A549 (cell line): Measurements from ENCODE around the gene STRAP. TPM values are rescaled to one million over a fixed set of nuclear protein-coding genes. Genes with fewer than 3 reads are reported as not detected.

ENCODE experiments used
- ATAC-seq, 2 experiments: fragments of 200-7000 bp in 1 of 2; fragments of >200 bp in 1 of 2; cut with Nextera tagmentation in 1 of 2; cut with Tn5 transposase in 1 of 2; 3 replicates each; pipeline versions ENCODE4 v1.8.0 to v1.9.1; 2018 to 2020; ENCODE audit warnings: mild to moderate bottlenecking in 1 of 2, moderate library complexity in 1 of 2
- CTCF ChIA-PET: fragments of 300-600 bp; sonication (Branson Sonifier 250); formaldehyde crosslinking; extraction: SDS; loops from one replicate; lab custom pipeline; 2021; ENCODE audit warnings: antibody characterized with exemption, inconsistent platforms; lab: Yijun Ruan, JAX
- POLR2A ChIA-PET: fragments of 350-600 bp; formaldehyde crosslinking; extraction: SDS; loops from one replicate; lab custom pipeline; 2021; ENCODE audit warnings: antibody characterized with exemption, inconsistent platforms; lab: Yijun Ruan, JAX
- DNase-seq, 2 experiments: peaks; one replicate each; pipeline versions ENCODE4 v3.0.0 to v3.0.0-alpha.2; 2011 to 2016; ENCODE audit warnings: low read depth in 1 of 2, low spot score in 1 of 2
- FAIRE-seq: peaks from 2 replicates; lab custom pipeline; 2011; peaks lifted over from hg19 to GRCh38; lab: Jason Lieb, UNC
- H3K27ac ChIP-seq, 2 experiments: fragments of >200 bp; sonication (Bioruptor Twin); formaldehyde crosslinking; 3 replicates each; pipeline ENCODE4 v1.5.1; 2016 to 2017
- H3K4me1 ChIP-seq: fragments of >200 bp; sonication (Bioruptor Twin); formaldehyde crosslinking; 3 replicates; pipeline ENCODE4 v1.6.1; 2016
- H3K4me2 ChIP-seq: fragments of >200 bp; sonication (Bioruptor Twin); formaldehyde crosslinking; 3 replicates; pipeline ENCODE4 v1.6.1; 2016
- H3K4me3 ChIP-seq: fragments of >200 bp; sonication (Bioruptor Twin); formaldehyde crosslinking; 3 replicates; pipeline ENCODE4 v1.5.1; 2016
- H3K9me3 ChIP-seq: fragments of >200 bp; sonication (Bioruptor Twin); formaldehyde crosslinking; 3 replicates; pipeline ENCODE4 v1.6.1; 2016
- CEBPB ChIP-seq, 2 experiments: fragments of >200 bp in 1 of 2; sonication (Bioruptor Twin) in 1 of 2; formaldehyde crosslinking in 1 of 2; IDR thresholded peaks; 2 replicates each; pipeline ENCODE4 v1.6.1; 2012 to 2016
- CTCF ChIP-seq: fragments of >200 bp; sonication (Bioruptor Twin); formaldehyde crosslinking; IDR thresholded peaks from 3 replicates; pipeline ENCODE4 v1.5.1; 2016
- E2F6 ChIP-seq: IDR thresholded peaks from 2 replicates; pipeline ENCODE4 v1.6.1; 2012; ENCODE audit warnings: low read depth, borderline replicate concordance
- EHF ChIP-seq: fragments of 250-450 bp; sonication (Bioruptor Pico); IDR thresholded peaks from 2 replicates; pipeline ENCODE4 v1.5.0; 2020; ENCODE audit warnings: mild to moderate bottlenecking
- EP300 ChIP-seq, 2 experiments: fragments of >200 bp; sonication (Bioruptor Twin); formaldehyde crosslinking; IDR thresholded peaks; 2 replicates in 1 of 2; 3 replicates in 1 of 2; pipeline ENCODE4 v1.6.1; 2016 to 2017
- FOSB ChIP-seq: fragments of 250-450 bp; sonication (Bioruptor Pico); IDR thresholded peaks from 2 replicates; pipeline ENCODE4 v1.5.0; 2020; ENCODE audit warnings: mild to moderate bottlenecking, moderate library complexity
- FOSL2 ChIP-seq, 2 experiments: fragments of 450-650 bp in 1 of 2; fragments of >200 bp in 1 of 2; sonication (Bioruptor Twin) in 1 of 2; formaldehyde crosslinking; IDR thresholded peaks; 2 replicates each; pipeline versions ENCODE4 v1.5.0 to v1.6.1; 2016 to 2020; ENCODE audit warnings: mild to moderate bottlenecking in 1 of 2, moderate library complexity in 1 of 2
- HEYL ChIP-seq: fragments of 250-450 bp; sonication (Bioruptor Pico); IDR thresholded peaks from 2 replicates; pipeline ENCODE4 v1.8.0; 2021; ENCODE audit warnings: mild to moderate bottlenecking, moderate library complexity
- HOXA7 ChIP-seq: fragments of 250-450 bp; sonication (Bioruptor Pico); IDR thresholded peaks from 2 replicates; pipeline ENCODE4 v1.5.0; 2020; ENCODE audit warnings: mild to moderate bottlenecking, moderate library complexity
- HOXB5 ChIP-seq: fragments of 250-450 bp; sonication (Bioruptor Pico); IDR thresholded peaks from 2 replicates; pipeline ENCODE4 v1.5.0; 2020; ENCODE audit warnings: mild to moderate bottlenecking, moderate library complexity
- JUN ChIP-seq, 2 experiments: fragments of >200 bp; sonication (Bioruptor Twin); formaldehyde crosslinking; IDR thresholded peaks; 2 replicates in 1 of 2; 3 replicates in 1 of 2; pipeline ENCODE4 v1.6.1; 2016 to 2017
- KDM1A ChIP-seq: fragments of 200-600 bp; sonication (generic); IDR thresholded peaks from 2 replicates; pipeline ENCODE4 v1.6.1; 2016; ENCODE audit warnings: low read depth, mild to moderate bottlenecking
- KDM5A ChIP-seq: fragments of 200-600 bp; sonication (generic); IDR thresholded peaks from 2 replicates; pipeline ENCODE4 v1.6.1; 2016; ENCODE audit warnings: antibody characterized with exemption, mild to moderate bottlenecking
- NR3C1 ChIP-seq: fragments of >200 bp; sonication (Bioruptor Twin); formaldehyde crosslinking; IDR thresholded peaks from 3 replicates; pipeline ENCODE4 v1.6.1; 2017
- POLR2AphosphoS2 ChIP-seq: conservative IDR thresholded peaks from 2 replicates; pipeline ENCODE4 v1.6.1; 2012; ENCODE audit warnings: low read length, improper control_type of control experiment, inconsistent platforms
- RAD21 ChIP-seq, 2 experiments: fragments of >200 bp in 1 of 2; sonication (Bioruptor Twin) in 1 of 2; formaldehyde crosslinking in 1 of 2; IDR thresholded peaks in 1 of 2; conservative IDR thresholded peaks in 1 of 2; 2 replicates in 1 of 2; 3 replicates in 1 of 2; pipeline ENCODE4 v1.6.1; 2012 to 2018; ENCODE audit warnings: inconsistent platforms in 1 of 2
- RCOR1 ChIP-seq: fragments of 150-350 bp; IDR thresholded peaks from 2 replicates; pipeline ENCODE4 v1.6.1; 2014; ENCODE audit warnings: antibody characterized with exemption, low read length, low read depth
- RFX5 ChIP-seq: fragments of 450-650 bp; IDR thresholded peaks from 2 replicates; pipeline ENCODE4 v1.7.1; 2014; ENCODE audit warnings: antibody characterized with exemption, mild to moderate bottlenecking, moderate library complexity
- SMC3 ChIP-seq: fragments of >200 bp; sonication (Bioruptor Twin); formaldehyde crosslinking; IDR thresholded peaks from 3 replicates; pipeline ENCODE4 v1.6.1; 2018; ENCODE audit warnings: inconsistent platforms
- SREBF2 ChIP-seq: fragments of 450-650 bp; IDR thresholded peaks from 2 replicates; pipeline ENCODE4 v1.6.1; 2014; ENCODE audit warnings: mild to moderate bottlenecking, moderate library complexity
- TFCP2L1 ChIP-seq: fragments of 250-450 bp; sonication (Bioruptor Pico); IDR thresholded peaks from 2 replicates; pipeline ENCODE4 v1.5.0; 2021; ENCODE audit warnings: mild to moderate bottlenecking
- ZC3H11A ChIP-seq: fragments of 450-650 bp; IDR thresholded peaks from 2 replicates; pipeline ENCODE4 v1.6.1; 2014; ENCODE audit warnings: antibody characterized with exemption, mild to moderate bottlenecking
- ZFP36 ChIP-seq: fragments of 450-650 bp; IDR thresholded peaks from 2 replicates; pipeline ENCODE4 v1.6.1; 2014; ENCODE audit warnings: borderline replicate concordance; ENCODE audit not compliant: partially characterized antibody
- ZNF302 ChIP-seq: fragments of 250-450 bp; sonication (Bioruptor Pico); IDR thresholded peaks from 2 replicates; pipeline ENCODE4 v1.9.0; 2021; ENCODE audit warnings: inconsistent platforms, mild to moderate bottlenecking, moderate library complexity
- polyA plus RNA-seq, 4 experiments: library from polyadenylated mRNA; depleted of rRNA in 3 of 4; stranded (reverse); fragments of >200 nt; fragmentation: RNase III in 1 of 4; extraction: RNeasy Plus Mini Kit Qiagen cat#74134 plus additional on column Dnase treatment in 1 of 4; gene quantifications; 2 replicates in 3 of 4; 3 replicates in 1 of 4; pipeline ENCODE4 v1.2.3, GENCODE V29; 2011 to 2017
- TF ChIP-seq, protein P1 (sequence below): fragments of 150-350 bp; IDR thresholded peaks from 2 replicates; pipeline ENCODE4 v1.6.1; 2014; ENCODE audit warnings: low read depth, mild to moderate bottlenecking, low read length
- TF ChIP-seq, protein P2 (sequence below): IDR thresholded peaks from 2 replicates; pipeline ENCODE4 v1.6.1; 2012

Gene STRAP
- polyA plus RNA-seq, 2 of the 4 experiments (the other 2 are of a cell fraction) = 201 to 300 TPM

DNA sequence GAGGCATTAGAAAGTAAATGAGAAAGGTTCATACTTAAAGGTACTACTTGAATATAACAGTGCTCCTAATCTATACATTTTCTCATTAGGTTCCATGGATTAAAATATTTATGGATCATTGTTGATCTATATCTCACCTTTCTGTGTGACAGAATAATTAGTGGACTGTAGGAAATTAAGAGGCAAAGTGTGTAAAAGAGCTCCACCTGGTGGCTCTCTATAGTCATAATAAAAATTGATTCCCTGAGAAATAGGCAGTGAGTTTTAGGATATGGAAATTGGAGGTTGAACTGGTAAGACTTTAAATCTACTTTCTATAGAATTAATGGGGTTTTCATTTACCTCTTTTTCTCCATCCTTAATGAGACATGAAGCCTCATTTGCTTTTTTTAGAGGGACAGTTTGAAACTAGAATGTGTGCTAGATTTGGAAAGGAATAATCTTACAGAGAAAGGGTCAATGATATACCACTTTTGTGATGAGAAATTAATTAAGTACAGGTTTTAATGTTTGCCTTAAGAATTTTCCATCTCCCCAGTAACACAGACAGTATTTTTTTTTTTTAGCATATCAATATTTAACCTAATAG is 17.2 kb downstream of the STRAP start:
- Histone ChIP-seq H3K9me3 (no peaks in the 10 kb centered on the region), H3K27ac (no peak overlapping the region), H3K4me2 (no peak overlapping the region), H3K4me1 (no peaks in the 10 kb centered on the region), H3K4me3 (no peak overlapping the region)
- TF ChIP-seq EHF (CRISPR knock-in tag) (no peak), NR3C1 (no peak), E2F6 (no peak), RFX5 (no peak), RAD21 (conservative IDR thresholded peaks at IDR 0.05 in 1 of 2, IDR thresholded peaks at IDR 0.05 in 1 of 2) (peak; percentile 57 to 64), EP300 (IDR thresholded peaks at IDR 0.05) (no peak), SMC3 (peak; percentile 43; the same call in 2 of the 3 replicates), TFCP2L1 (no peak), JUN (IDR thresholded peaks at IDR 0.05) (no peak), FOSL2 (IDR thresholded peaks at IDR 0.05) (no peak), FOSL2 (CRISPR knock-in tag; IDR thresholded peaks at IDR 0.05) (no peak), CTCF (peak; percentile 84), ZNF302 (CRISPR knock-in tag) (no peak), ZC3H11A (no peak), POLR2AphosphoS2 (no peak), FOSB (CRISPR knock-in tag) (no peak), KDM5A (no peak), HEYL (CRISPR knock-in tag) (no peak), HOXA7 (CRISPR knock-in tag) (no peak), KDM1A (no peak), RCOR1 (no peak), SREBF2 (no peak), ZFP36 (no peak), CEBPB (IDR thresholded peaks at IDR 0.05) (no peak), HOXB5 (no peak)
- TF ChIP-seq, protein P1, sequence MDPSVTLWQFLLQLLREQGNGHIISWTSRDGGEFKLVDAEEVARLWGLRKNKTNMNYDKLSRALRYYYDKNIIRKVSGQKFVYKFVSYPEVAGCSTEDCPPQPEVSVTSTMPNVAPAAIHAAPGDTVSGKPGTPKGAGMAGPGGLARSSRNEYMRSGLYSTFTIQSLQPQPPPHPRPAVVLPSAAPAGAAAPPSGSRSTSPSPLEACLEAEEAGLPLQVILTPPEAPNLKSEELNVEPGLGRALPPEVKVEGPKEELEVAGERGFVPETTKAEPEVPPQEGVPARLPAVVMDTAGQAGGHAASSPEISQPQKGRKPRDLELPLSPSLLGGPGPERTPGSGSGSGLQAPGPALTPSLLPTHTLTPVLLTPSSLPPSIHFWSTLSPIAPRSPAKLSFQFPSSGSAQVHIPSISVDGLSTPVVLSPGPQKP = no peak
- TF ChIP-seq, protein P2, sequence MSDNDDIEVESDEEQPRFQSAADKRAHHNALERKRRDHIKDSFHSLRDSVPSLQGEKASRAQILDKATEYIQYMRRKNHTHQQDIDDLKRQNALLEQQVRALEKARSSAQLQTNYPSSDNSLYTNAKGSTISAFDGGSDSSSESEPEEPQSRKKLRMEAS = no peak
- ChIA-PET POLR2A (interaction anchor here (1.0 to 2.8 kb wide), 4 partner anchors 9 to 17 kb away, joined by 3 to 13 read pairs (median 4); partner anchors contain the start of genes DERA and STRAP), CTCF (interaction anchor here (0.5 to 2.8 kb wide), 7 partner anchors 8 to 1534 kb away, joined by 3 to 17 read pairs (median 3); partner anchors contain the start of genes ATF7IP and DERA)
- DNase-seq = peak in 1 of 2 experiments; percentile 35
- FAIRE-seq = peak; percentile 43
- ATAC-seq = peak in 1 of 2 experiments; percentile 67; a peak in 4 of 6 replicates
